GM19025 (cell line): ENCODE results near the gene IRS2.
"Not testable (repeated sequence)": the region's sequence is repeated elsewhere in the genome, so short reads cannot be mapped to it uniquely, and the experiment has no call there.

ENCODE experiments used
- ATAC-seq: cut with Tn5 transposase; IDR thresholded peaks from one replicate; pipeline ENCODE4 v1.9.1; 2021; ENCODE audit warnings: mild to moderate bottlenecking, low read depth, moderate library complexity; ENCODE audit not compliant: unreplicated experiment

The IRS2 gene

DNA sequence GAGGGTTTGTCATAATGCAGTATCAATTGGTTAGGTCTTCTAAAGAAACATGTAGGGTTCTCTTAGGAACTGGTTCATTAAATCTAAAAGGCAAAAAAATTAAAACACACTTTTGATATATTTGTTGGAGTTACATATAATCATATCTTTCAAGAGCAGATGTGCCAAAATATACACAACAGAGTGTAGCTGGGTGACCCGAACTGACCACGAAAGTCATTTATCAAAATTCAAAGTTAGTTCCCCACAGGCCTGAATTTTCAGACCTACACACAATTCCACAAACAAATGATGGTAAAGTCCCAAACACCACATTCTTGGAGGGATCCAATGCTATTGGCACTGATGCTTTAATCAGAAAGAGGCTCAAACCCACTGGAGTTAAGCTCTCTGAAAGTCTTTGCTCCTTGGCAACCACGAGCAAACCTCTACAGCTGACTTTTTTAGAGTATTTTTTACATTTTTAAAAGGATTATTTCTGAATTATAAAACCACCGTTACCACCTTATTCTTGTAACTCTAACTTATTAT lies 50.9 kb downstream of the IRS2 start:
- no peak for ATAC-seq

DNA sequence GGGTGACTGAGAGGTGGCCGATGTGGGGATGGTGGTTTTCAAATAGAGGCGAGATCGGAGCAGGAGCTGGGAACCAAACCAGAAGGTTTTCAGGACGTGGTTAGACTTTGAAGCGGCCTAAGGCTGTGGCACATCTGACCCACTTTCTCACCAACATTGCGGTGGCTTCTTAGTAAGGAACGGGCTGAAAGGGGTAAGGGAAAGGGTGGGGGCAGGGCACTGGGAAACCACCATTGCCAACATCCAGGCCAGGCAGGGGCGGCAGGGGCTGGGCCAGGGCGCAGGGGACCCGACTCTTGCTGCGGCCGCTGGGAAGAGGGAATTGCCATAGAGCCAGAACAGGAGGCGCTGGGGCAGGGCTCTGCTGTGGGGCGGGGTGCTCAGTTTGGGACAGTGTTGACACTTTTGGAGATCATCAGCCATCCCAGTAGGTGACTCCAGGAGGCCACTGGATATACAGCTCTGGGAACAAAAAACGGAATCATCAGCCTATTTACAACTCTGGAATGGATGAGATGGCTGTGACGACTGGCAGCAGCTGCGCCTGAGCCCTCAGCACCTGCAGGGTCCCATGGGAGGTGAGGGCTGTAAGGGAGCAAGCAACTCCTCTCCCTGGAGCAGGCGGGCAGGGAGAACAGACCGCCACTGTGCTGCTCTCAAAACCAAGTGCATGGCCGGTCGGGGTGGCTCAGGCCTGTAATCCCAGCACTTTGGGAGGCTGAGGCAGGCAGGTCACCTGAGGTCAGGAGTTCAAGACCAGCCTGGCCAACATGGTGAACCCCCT lies 52.2 kb downstream of the IRS2 start:
- ATAC-seq, result no peak

DNA sequence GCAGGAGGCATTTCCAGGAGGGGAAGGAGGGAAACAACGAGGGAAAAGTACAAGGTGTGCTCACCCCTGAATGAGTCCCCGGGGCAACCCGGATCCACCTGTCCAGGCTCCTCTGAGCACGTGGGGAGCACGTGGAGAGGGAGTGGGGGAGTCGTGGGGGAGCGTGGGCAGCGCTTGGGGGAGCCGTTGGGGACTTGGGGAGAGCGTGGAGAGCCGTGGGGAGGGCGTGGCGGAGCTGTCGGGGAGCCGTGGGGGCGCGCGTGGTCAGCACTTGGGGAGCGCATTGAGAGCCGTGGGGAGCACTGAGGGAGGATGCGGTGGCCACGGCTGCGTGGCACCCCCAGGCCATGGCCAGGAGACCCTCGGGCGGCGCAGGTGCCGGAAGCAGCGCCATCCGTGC lies 52.8 kb downstream of the IRS2 start:
- no peak for ATAC-seq

- ATAC-seq, result not testable (repeated sequence)
These were observed 53.8 kb downstream of the IRS2 start for GRCh38 chr13:109732470-109733170.

DNA sequence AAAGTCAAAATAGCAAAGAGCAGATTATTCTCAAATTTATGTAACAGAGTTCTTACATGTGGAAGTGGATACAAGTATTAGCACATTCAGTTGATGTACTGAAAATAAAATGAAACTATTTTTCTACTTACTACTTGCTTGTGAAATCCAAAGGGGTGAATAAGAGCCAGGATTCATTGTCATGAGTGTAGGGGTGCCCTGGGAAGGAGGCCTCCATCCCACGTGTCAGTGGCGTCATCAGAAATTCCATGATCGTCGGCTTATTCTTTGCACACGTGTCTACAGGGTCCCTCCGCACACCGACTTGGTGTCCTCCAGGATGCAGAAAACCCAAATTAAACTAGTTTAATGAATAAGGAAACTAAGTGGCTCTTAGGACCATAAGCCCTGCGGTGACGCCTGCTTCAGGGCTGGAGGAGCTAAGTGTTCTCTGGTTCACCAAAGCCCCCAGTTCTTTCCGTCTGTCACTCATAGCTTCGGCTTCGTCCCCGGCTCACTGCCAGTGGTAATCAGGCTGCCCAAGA lies 55.5 kb downstream of the IRS2 start:
- no peak for ATAC-seq

DNA sequence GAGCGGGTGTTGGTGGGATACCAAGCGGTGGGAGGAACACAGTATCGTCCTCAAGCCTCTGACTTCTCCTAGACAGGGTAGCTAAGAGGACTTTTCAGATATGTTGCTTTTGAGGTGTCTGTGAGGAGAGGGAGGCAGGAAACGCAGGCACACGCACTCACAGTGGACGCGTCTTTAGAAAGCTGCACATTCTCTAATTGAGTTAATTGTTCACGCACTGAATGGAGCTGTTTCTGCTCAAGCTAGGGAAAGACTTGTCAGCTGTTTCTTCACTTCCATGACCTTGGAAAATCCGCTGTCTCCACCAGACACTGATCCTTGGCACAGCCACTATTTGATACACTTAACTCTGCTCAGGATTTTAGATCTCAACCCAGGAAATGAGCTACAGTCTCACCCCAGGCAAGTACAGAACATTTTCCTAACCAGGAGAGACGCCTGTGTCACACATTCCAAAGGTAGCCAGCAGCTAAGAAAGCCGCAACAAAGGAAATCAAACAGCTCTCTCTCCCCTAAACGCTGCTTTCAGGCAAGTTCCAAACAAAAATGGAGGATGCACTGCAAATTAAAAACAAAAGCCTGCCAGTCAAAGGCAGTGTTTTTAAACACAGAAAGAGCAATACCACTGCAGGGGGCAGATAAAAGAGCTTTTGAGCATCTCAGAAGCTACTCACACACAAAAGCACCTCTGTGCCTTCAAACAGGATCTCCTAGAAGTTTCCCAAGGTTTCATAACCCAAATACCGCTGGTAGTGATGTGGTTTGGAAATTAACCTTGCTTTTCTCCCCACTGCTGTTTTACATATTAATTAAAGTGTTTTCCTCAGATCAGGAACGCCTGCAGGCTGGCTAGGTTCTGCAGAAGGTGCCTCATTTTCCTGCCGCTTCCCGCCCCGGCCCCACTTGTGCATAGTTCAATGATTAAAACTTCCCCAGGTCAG lies 57.3 kb downstream of the IRS2 start:
- ATAC-seq, result no peak

- ATAC-seq, result no peak
These were observed 58.3 kb downstream of the IRS2 start for GRCh38 chr13:109728061-109728460.

GRCh38 chr13:109727251-109727650 lies 59.1 kb downstream of the IRS2 start:
- no peak for ATAC-seq

GRCh38 chr13:109725995-109726637 lies 60.3 kb downstream of the IRS2 start:
- no peak for ATAC-seq

- ATAC-seq, result no peak
These were observed 61.1 kb downstream of the IRS2 start for GRCh38 chr13:109725297-109725696.

GRCh38 chr13:109724603-109725002 lies 61.8 kb downstream of the IRS2 start:
- no peak for ATAC-seq

DNA sequence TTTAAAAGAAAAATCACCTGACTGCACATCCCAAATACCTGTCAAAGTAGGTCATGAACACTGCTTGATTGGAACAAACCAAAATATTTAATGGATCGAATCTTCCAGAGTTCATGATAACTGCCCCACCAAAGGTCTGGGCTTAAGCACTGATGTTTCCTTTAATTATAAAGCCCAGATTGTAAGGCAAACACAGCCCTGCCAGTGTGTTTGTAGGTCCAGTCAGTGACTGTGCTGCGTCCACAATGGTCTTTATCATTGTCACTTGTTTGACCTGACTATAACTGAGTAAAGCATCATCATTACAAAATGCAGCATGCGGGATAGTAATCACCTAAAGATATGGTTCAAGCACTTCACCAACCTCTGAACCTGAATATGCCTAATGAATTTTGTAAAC lies 63.3 kb downstream of the IRS2 start:
- ATAC-seq, result no peak

DNA sequence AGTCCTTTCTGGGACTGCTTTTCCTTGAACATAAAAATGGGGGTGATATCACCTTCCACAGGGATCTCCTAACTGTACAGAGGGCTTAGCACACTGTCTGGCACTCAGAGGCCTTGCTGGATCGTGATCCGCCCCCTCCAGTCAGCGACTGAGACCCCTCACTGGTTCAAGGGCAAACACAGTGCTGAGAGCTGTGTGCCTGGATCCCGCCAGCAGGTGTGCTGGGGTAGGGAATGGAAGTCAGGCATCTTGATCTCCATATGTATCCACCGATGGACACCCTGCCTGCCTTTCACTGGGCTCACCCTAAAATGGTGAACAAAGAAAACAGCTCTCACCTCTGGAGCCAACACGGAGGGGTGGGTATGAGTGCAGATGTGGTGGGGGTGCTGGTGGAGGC lies 64.3 kb downstream of the IRS2 start:
- ATAC-seq, result no peak

- ATAC-seq, result no peak
These were observed 65.6 kb downstream of the IRS2 start for GRCh38 chr13:109720758-109721184.

DNA sequence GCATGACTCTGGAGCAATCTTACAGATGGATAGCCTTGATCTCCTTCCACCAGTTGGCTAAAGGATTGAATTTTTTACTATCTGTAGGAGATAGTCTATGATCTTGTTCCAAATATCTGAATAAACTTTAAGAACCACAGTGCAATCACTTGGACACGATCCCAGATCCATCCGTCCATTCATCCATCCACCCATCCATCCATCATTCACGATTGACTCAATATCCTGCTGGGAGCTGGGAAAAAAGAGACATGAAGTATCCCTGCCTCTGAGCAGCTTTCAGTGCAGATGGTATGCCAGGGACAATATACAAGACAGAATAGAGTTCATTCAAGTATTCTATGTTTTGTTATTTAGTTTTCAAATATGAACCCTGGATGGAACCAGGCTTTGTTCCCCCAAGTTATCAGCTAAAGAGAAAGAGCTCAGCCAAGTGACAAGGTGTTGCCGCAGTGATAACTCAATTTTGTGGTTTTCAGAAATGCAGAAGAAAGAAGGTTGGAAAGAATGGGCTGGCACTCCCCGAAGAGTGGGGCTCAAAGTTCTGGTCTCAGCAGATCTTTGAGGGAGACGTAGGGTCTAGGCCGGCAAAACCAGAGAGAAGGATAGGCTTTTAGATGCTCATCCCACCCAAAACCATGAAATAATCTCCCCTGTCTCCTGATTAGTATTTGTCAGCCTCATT lies 66.3 kb downstream of the IRS2 start:
- ATAC-seq, result no peak

- ATAC-seq, result no peak
These were observed 67.7 kb downstream of the IRS2 start for GRCh38 chr13:109718726-109719125.

DNA sequence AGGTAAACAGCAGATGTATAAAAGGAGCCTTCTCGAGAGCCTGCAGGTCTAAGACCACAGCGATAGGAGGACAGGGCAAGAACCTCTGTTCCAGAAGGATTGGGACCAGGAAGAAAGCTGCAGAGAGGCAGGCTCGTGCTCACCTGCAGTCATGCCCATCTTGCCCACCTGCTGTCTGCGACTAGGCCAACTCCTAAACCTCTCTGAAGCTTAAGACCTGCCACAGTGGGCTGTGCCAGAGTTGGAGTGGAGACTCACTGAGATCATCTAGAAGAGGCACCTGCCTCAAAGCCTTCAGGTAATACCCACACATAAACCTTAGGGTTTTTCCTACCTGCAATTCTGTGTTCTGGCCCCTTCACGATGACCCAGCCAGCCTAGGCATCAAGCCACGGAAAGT lies 68.7 kb downstream of the IRS2 start:
- no peak for ATAC-seq

GRCh38 chr13:109715902-109716301 lies 70.5 kb downstream of the IRS2 start:
- no peak for ATAC-seq

DNA sequence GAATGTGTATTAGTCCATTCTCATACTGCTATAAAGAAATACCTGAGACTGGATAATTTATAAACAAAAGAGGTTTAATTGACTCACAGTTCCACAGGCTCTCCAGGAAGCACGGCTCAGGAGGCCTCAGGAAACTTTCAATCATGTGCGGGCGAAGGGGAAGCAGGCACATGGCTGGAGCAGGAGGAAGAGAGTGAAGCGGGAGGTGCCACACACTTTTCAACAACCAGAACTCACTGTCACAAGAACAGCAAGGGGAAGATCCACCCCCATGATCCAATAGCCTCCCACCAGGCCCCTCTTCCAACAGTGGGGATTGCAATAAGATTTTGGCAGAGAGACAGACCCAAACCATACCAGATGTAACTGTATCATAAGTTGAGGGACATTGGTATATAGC lies 72.7 kb downstream of the IRS2 start:
- ATAC-seq, result no peak
